Activated B cell treated with CpG ODN at 0.5 μM for 24 hours (primary cell): ENCODE measurements around the gene IGF2R. TPM values are rescaled to one million over a fixed set of nuclear protein-coding genes. Genes with fewer than 3 reads are reported as not detected.

Experiments
- ATAC-seq: fragments of 200-7000 bp; cut with Tn5 transposase; one replicate; pipeline ENCODE4 v1.10.0; 2021; ENCODE audit warnings: low read depth, mild to moderate bottlenecking, moderate library complexity
- CTCF ChIA-PET: fragments of 350-600 bp; sonication (Branson Sonifier 250); formaldehyde crosslinking; loops from one replicate; lab custom pipeline; 2021; ENCODE audit warnings: antibody characterized with exemption; lab: Charles Lee
- POLR2A ChIA-PET: fragments of 350-600 bp; sonication (Branson Sonifier 250); formaldehyde crosslinking; loops from one replicate; lab custom pipeline; 2021; ENCODE audit warnings: antibody characterized with exemption; lab: Charles Lee
- DNase-seq: peaks from one replicate; pipeline ENCODE4 v3.0.0; 2022
- H3K27ac Mint-ChIP-seq: one replicate; pipeline ENCODE4 v1.8.0; 2020; ENCODE audit warnings: mixed read lengths
- H3K27me3 Mint-ChIP-seq: one replicate; pipeline ENCODE4 v1.8.0; 2021; ENCODE audit warnings: mixed read lengths
- H3K36me3 Mint-ChIP-seq: one replicate; pipeline ENCODE4 v1.8.0; 2021; ENCODE audit warnings: low read depth, mixed read lengths
- H3K4me1 Mint-ChIP-seq: one replicate; pipeline ENCODE4 v1.8.0; 2021; ENCODE audit warnings: mixed read lengths
- H3K4me3 Mint-ChIP-seq: one replicate; pipeline ENCODE4 v1.8.0; 2020; ENCODE audit warnings: mild to moderate bottlenecking, mixed read lengths
- H3K9me3 Mint-ChIP-seq: one replicate; pipeline ENCODE4 v1.8.0; 2020; ENCODE audit warnings: mixed read lengths
- intact Hi-C: fragments of 100-400 bp; cut with micrococcal nuclease; formaldehyde crosslinking; loops from one replicate; pipeline ENCODE4 v1.15.1; 2024
- total RNA-seq: library from RNA; stranded (reverse); gene quantifications from 2 replicates; pipeline ENCODE4 v1.2.3, GENCODE V29; 2022
- TF ChIP-seq, protein P1 (sequence below): fragments of 200-600 bp; IDR thresholded peaks from one replicate; pipeline ENCODE4 v1.8.0; 2022; ENCODE audit warnings: antibody characterized with exemption, mild to moderate bottlenecking

IGF2R gene
- total RNA-seq, 1 donor from 2014 or later, result 79.5 TPM

- Mint-ChIP-seq H3K27ac (no peak overlapping the region), H3K27me3 (no peaks in the 10 kb centered on the region), H3K9me3 (no peaks in the 10 kb centered on the region), H3K4me3 (no peak overlapping the region), H3K36me3 (peaks cover 92% of the 10 kb centered on the region), H3K4me1 (peaks cover 2% of the 10 kb centered on the region)
- intact Hi-C loops, result no loop called here
- ATAC-seq (no peak), DNase-seq (no peak)
- TF ChIP-seq, protein P1, sequence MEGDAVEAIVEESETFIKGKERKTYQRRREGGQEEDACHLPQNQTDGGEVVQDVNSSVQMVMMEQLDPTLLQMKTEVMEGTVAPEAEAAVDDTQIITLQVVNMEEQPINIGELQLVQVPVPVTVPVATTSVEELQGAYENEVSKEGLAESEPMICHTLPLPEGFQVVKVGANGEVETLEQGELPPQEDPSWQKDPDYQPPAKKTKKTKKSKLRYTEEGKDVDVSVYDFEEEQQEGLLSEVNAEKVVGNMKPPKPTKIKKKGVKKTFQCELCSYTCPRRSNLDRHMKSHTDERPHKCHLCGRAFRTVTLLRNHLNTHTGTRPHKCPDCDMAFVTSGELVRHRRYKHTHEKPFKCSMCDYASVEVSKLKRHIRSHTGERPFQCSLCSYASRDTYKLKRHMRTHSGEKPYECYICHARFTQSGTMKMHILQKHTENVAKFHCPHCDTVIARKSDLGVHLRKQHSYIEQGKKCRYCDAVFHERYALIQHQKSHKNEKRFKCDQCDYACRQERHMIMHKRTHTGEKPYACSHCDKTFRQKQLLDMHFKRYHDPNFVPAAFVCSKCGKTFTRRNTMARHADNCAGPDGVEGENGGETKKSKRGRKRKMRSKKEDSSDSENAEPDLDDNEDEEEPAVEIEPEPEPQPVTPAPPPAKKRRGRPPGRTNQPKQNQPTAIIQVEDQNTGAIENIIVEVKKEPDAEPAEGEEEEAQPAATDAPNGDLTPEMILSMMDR, result no peak
- CTCF ChIA-PET, result no interaction called here
- POLR2A ChIA-PET, result no interaction called here
These were observed 108.1 kb downstream of the IGF2R start for GRCh38 chr6:160077024-160077423.

DNA sequence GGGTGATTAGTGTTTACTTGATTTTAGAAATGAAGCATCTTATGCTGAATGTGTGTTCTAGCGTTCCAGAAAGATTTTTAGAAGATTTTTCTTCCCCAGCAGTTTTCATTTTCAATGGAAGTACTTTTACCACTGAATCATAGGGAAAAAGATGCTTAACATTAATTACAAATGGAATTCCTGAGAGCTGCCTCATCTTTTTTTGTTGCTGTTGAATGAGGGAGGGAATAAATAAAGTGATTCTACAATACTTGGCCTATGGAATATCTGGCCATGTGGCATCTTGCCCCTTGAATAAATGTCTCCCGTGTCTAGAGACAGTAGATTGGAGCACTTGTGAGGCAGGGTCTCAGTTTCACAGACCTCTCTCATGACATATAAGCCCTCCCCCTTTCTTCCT is 108.6 kb downstream of the IGF2R start:
- Mint-ChIP-seq H3K4me3 (no peak overlapping the region), H3K27me3 (no peaks in the 10 kb centered on the region), H3K4me1 (no peaks in the 10 kb centered on the region), H3K27ac (no peak overlapping the region), H3K9me3 (no peaks in the 10 kb centered on the region), H3K36me3 (peaks cover 90% of the 10 kb centered on the region)
- ChIA-PET POLR2A (no interaction called here), CTCF (no interaction called here)
- DNase-seq (no peak), ATAC-seq (no peak)
- intact Hi-C loops, result no loop called here
- TF ChIP-seq, protein P1, result no peak

- Mint-ChIP-seq H3K27me3 (no peaks in the 10 kb centered on the region), H3K9me3 (no peaks in the 10 kb centered on the region), H3K36me3 (peaks cover 90% of the 10 kb centered on the region), H3K4me1 (no peaks in the 10 kb centered on the region), H3K4me3 (no peak overlapping the region), H3K27ac (no peak overlapping the region)
- ATAC-seq (no peak), DNase-seq (no peak)
- CTCF ChIA-PET, result no interaction called here
- POLR2A ChIA-PET, result no interaction called here
- TF ChIP-seq, protein P1, result no peak
- intact Hi-C loops, result no loop called here
These were observed 110.2 kb downstream of the IGF2R start for GRCh38 chr6:160078883-160079685.

DNA sequence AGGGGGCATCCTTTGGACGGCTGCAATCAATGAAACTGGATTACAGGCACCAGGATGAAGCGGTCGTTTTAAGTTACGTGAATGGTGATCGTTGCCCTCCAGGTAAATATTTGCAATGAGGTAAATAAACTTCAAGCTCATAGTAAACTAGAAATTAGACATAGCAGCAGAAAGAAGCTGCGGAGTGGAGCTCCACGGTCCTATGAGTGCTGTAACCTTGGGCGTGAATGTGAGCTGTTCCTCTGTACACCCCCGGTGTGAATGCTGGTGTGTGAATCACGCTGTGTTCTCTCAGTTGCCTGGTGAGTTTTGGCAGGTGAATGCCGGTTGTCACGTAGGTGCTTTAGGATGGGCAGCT is 110.8 kb downstream of the IGF2R start:
- ATAC-seq (no peak), DNase-seq (no peak)
- ChIA-PET CTCF (no interaction called here), POLR2A (no interaction called here)
- Mint-ChIP-seq H3K4me3 (no peak overlapping the region), H3K9me3 (no peaks in the 10 kb centered on the region), H3K36me3 (peaks cover 91% of the 10 kb centered on the region), H3K27ac (no peak overlapping the region), H3K27me3 (no peaks in the 10 kb centered on the region), H3K4me1 (no peaks in the 10 kb centered on the region)
- TF ChIP-seq, protein P1, result no peak
- intact Hi-C loops, result no loop called here

DNA sequence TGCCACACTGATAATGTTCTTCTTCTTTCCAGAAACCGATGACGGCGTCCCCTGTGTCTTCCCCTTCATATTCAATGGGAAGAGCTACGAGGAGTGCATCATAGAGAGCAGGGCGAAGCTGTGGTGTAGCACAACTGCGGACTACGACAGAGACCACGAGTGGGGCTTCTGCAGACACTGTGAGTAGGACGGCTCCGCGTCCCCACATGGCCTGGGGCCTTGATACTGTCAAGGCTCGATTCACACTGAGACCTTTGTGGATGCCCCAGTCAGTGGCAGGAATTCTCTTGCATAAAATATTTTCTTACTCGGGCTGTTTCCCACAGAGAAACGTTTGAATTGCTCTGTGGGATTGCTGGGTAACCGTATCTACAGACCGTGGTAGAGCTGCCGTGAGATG is 111.2 kb downstream of the IGF2R start:
- Mint-ChIP-seq H3K4me3 (no peak overlapping the region), H3K4me1 (no peaks in the 10 kb centered on the region), H3K27ac (no peak overlapping the region), H3K36me3 (peaks cover 92% of the 10 kb centered on the region), H3K27me3 (no peaks in the 10 kb centered on the region), H3K9me3 (no peaks in the 10 kb centered on the region)
- DNase-seq, result no peak
- ChIA-PET CTCF (no interaction called here), POLR2A (no interaction called here)
- ATAC-seq, result no peak
- intact Hi-C loops, result no loop called here
- TF ChIP-seq, protein P1, result no peak
